Panc1 (cell line): ENCODE results near the gene MMP14. TPM values are rescaled to one million over a fixed set of nuclear protein-coding genes. Genes with fewer than 3 reads are reported as not detected.

Experiments
- ATAC-seq: fragments of 200-7000 bp; cut with Tn5 transposase; 2 replicates; pipeline ENCODE4 v1.9.1; 2020; ENCODE audit warnings: mild to moderate bottlenecking, moderate library complexity
- BruUV-seq: library from RNA; stranded (reverse); fragments of 400-500 nt; replicated peaks from 2 replicates; lab custom pipeline; 2021; lab: Mats Ljungman, UMichigan
- CTCF ChIA-PET: fragments of 300-600 bp; sonication (Branson Sonifier 250); formaldehyde crosslinking; loops from one replicate; lab custom pipeline; 2022; ENCODE audit warnings: antibody characterized with exemption; lab: Charles Lee
- POLR2A ChIA-PET: fragments of 300-600 bp; sonication (Branson Sonifier 250); formaldehyde crosslinking; loops from one replicate; lab custom pipeline; 2022; ENCODE audit warnings: antibody characterized with exemption; lab: Charles Lee
- DNase-seq: peaks from one replicate; pipeline ENCODE4 v3.0.0-alpha.2; 2010; ENCODE audit warnings: low read depth, low spot score
- H3K27ac ChIP-seq: 2 replicates; pipeline ENCODE4 v1.5.1; 2011; ENCODE audit warnings: mild to moderate bottlenecking, low read length, inconsistent platforms
- H3K27me3 ChIP-seq: fragments of 200-500 bp; sonication (Bioruptor generic); 2 replicates; pipeline ENCODE4 v1.6.0; 2014; ENCODE audit warnings: low read length, inconsistent platforms; ENCODE audit not compliant: control insufficient read depth, insufficient read depth
- H3K36me3 ChIP-seq: fragments of 200-500 bp; sonication (Bioruptor generic); 2 replicates; pipeline ENCODE4 v1.5.1; 2014; ENCODE audit warnings: inconsistent platforms, mild to moderate bottlenecking, low read length, moderate library complexity; ENCODE audit not compliant: control insufficient read depth, insufficient read depth
- H3K4me1 ChIP-seq: 2 replicates; pipeline ENCODE4 v1.5.1; 2011; ENCODE audit warnings: inconsistent platforms, mild to moderate bottlenecking, low read length, moderate library complexity; ENCODE audit not compliant: control insufficient read depth, insufficient read depth
- H3K4me3 ChIP-seq, 2 experiments: 2 replicates each; pipeline ENCODE4 v1.5.1; 2011 to 2012; ENCODE audit warnings: low read depth in 2 of 2, low read length in 2 of 2, mild to moderate bottlenecking in 2 of 2, inconsistent platforms in 1 of 2, moderate library complexity in 1 of 2
- H3K9me3 ChIP-seq: fragments of 200-500 bp; sonication (Bioruptor generic); 2 replicates; pipeline ENCODE4 v1.5.1; 2014; ENCODE audit warnings: low read depth, mild to moderate bottlenecking, inconsistent platforms, low read length, moderate library complexity; ENCODE audit not compliant: control insufficient read depth, insufficient read depth
- POLR2AphosphoS5 ChIP-seq: IDR thresholded peaks from 2 replicates; pipeline ENCODE4 v1.6.1; 2012; ENCODE audit warnings: mild to moderate bottlenecking, low read depth, low read length, moderate library complexity
- SIN3A ChIP-seq: IDR thresholded peaks from 2 replicates; pipeline ENCODE4 v1.6.1; 2012; ENCODE audit warnings: low read depth, mild to moderate bottlenecking, low read length, moderate library complexity, borderline replicate concordance; ENCODE audit not compliant: insufficient read depth
- TCF7L2 ChIP-seq: IDR thresholded peaks from 2 replicates; pipeline ENCODE4 v1.6.1; 2011; ENCODE audit warnings: mild to moderate bottlenecking, low read depth, low read length, inconsistent platforms
- in situ Hi-C: cut with HindIII; loops from 2 replicates; pipeline ENCODE4 v1.10.0; 2016; ENCODE audit warnings: low sequenced_read_pairs, low pct_unique_long_range_greater_than_20kb
- intact Hi-C: fragments of 100-400 bp; cut with micrococcal nuclease; formaldehyde crosslinking; loops from one replicate; pipeline ENCODE4 v1.10.0; 2022; ENCODE audit not compliant: unreplicated experiment
- total RNA-seq: library from RNA; stranded (reverse); gene quantifications from one replicate; pipeline ENCODE4 v1.2.1, GENCODE V29; 2021; ENCODE audit not compliant: unreplicated experiment
- TF ChIP-seq, protein P1 (sequence below): fragments of 450-650 bp; IDR thresholded peaks from 2 replicates; pipeline ENCODE4 v1.5.1; 2017; ENCODE audit warnings: mild to moderate bottlenecking
- TF ChIP-seq, protein P2 (sequence below), 2 experiments: IDR thresholded peaks; 2 replicates each; pipeline ENCODE4 v1.6.1; 2011 to 2012; ENCODE audit warnings: low read depth in 2 of 2, control low read depth in 1 of 2, low read length in 1 of 2, mild to moderate bottlenecking in 1 of 2, moderate library complexity in 1 of 2; ENCODE audit not compliant: insufficient read depth in 1 of 2

Gene MMP14
- total RNA-seq, 1 experiment from 2014 or later = 32.9 TPM

DNA sequence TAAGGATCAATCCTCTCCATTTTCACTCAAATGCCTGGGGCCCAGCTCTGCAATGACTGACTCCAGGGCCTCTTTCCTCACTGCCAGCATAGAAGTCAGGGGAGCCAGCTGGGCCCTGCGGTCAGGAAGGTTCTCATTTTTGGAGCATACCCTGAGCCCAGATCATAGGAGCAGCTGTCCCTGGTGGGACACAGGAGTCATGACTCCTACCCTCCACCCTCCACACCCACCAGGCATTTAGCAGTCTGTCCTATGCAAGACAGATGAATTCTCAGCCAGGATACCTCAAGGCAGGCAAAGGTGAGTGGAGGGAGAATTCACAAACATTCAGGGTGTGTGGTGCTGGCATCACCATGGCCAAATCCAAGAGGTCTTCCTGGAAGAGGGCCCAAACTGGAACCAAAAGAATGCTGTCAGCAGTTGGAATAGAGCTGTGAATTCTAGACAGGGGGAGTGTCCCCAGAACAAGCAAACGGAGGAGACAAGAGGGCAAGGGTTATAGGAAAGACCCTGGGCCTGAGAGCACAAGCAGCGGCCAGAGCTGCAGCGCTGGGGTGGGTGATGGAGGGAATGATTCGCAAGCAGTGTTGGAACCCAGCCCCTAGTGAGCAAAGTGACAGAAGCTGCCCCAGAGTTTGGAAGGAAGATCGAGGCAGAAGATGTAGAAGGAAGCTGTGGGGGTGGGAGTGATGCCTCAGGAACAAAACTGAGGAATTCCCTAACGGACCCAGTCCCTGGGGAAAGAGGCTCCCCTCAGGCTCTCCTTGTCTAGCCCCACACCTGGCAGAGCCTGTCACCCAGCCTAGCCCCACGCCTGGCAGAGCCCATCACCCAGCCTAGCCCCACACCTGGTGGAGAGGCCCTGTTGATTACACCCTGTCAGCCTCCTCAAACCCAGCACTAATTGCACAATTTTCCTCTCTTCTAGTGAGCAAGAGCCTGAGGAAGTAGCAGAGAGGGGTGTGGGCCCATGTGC lies 42.2 kb downstream of the MMP14 start:
- no peaks in the 10 kb centered on the region for H3K9me3 ChIP-seq
- no TSS peak for BruUV-seq
- H3K27me3 ChIP-seq = no peaks in the 10 kb centered on the region
- no peak overlapping the region for H3K4me3 ChIP-seq
- DNase-seq (no peak), ATAC-seq (no peak)
- no peak overlapping the region for H3K27ac ChIP-seq
- no peaks in the 10 kb centered on the region for H3K4me1 ChIP-seq
- ChIA-PET POLR2A (no interaction called here), CTCF (no interaction called here)
- in situ Hi-C loops (no loop called here), intact Hi-C loops (no loop called here)
- H3K36me3 ChIP-seq = no peaks in the 10 kb centered on the region; the same call in 1 of the 2 replicates
- TF ChIP-seq POLR2AphosphoS5 = no peak
- TF ChIP-seq SIN3A = no peak
- no peak for TF ChIP-seq TCF7L2
- TF ChIP-seq, protein P1, sequence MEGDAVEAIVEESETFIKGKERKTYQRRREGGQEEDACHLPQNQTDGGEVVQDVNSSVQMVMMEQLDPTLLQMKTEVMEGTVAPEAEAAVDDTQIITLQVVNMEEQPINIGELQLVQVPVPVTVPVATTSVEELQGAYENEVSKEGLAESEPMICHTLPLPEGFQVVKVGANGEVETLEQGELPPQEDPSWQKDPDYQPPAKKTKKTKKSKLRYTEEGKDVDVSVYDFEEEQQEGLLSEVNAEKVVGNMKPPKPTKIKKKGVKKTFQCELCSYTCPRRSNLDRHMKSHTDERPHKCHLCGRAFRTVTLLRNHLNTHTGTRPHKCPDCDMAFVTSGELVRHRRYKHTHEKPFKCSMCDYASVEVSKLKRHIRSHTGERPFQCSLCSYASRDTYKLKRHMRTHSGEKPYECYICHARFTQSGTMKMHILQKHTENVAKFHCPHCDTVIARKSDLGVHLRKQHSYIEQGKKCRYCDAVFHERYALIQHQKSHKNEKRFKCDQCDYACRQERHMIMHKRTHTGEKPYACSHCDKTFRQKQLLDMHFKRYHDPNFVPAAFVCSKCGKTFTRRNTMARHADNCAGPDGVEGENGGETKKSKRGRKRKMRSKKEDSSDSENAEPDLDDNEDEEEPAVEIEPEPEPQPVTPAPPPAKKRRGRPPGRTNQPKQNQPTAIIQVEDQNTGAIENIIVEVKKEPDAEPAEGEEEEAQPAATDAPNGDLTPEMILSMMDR = no peak
- TF ChIP-seq, protein P2, sequence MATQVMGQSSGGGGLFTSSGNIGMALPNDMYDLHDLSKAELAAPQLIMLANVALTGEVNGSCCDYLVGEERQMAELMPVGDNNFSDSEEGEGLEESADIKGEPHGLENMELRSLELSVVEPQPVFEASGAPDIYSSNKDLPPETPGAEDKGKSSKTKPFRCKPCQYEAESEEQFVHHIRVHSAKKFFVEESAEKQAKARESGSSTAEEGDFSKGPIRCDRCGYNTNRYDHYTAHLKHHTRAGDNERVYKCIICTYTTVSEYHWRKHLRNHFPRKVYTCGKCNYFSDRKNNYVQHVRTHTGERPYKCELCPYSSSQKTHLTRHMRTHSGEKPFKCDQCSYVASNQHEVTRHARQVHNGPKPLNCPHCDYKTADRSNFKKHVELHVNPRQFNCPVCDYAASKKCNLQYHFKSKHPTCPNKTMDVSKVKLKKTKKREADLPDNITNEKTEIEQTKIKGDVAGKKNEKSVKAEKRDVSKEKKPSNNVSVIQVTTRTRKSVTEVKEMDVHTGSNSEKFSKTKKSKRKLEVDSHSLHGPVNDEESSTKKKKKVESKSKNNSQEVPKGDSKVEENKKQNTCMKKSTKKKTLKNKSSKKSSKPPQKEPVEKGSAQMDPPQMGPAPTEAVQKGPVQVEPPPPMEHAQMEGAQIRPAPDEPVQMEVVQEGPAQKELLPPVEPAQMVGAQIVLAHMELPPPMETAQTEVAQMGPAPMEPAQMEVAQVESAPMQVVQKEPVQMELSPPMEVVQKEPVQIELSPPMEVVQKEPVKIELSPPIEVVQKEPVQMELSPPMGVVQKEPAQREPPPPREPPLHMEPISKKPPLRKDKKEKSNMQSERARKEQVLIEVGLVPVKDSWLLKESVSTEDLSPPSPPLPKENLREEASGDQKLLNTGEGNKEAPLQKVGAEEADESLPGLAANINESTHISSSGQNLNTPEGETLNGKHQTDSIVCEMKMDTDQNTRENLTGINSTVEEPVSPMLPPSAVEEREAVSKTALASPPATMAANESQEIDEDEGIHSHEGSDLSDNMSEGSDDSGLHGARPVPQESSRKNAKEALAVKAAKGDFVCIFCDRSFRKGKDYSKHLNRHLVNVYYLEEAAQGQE (IDR thresholded peaks at IDR 0.05; ENCODE audit: insufficient read depth in 1 of 2, low read depth in 2 of 2, low read length in 1 of 2) = no peak

DNA sequence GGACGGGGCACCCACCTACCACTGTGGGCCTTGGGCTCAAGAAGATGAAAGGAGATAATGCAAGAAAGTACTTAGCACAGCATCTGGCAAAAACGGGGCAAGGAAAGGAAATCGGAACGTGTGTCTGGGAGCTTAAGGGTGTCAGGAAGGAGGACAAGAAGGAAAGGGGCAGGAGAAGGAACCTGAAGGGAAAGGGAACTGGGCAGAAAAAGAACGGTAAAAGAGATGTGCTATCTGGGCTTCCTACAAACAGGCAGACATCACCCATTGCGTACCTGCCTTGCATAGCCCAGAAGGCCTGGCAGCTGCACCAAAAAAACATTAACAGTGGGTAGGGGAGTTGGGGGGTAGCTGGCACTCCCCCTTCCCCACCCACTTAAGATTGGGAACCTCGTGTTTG lies 45.7 kb downstream of the MMP14 start:
- ATAC-seq (no peak), DNase-seq (no peak)
- intact Hi-C loops (no loop called here), in situ Hi-C loops (no loop called here)
- BruUV-seq = no TSS peak
- H3K4me1 ChIP-seq = no peaks in the 10 kb centered on the region
- H3K4me3 ChIP-seq = no peak overlapping the region
- CTCF ChIA-PET = no interaction called here
- POLR2A ChIA-PET = no interaction called here
- H3K27me3 ChIP-seq = no peaks in the 10 kb centered on the region
- H3K27ac ChIP-seq = no peak overlapping the region
- H3K9me3 ChIP-seq = no peaks in the 10 kb centered on the region
- TF ChIP-seq SIN3A = no peak
- TF ChIP-seq, protein P2 (IDR thresholded peaks at IDR 0.05; ENCODE audit: insufficient read depth in 1 of 2, low read depth in 2 of 2, low read length in 1 of 2) = no peak
- no peak for TF ChIP-seq TCF7L2
- TF ChIP-seq, protein P1 = no peak
- TF ChIP-seq POLR2AphosphoS5 = no peak
- no peaks in the 10 kb centered on the region; the same call in 1 of the 2 replicates for H3K36me3 ChIP-seq
